WTC11 (cell line): Measurements from ENCODE around the gene FAXDC2. TPM values are rescaled to one million over a fixed set of nuclear protein-coding genes. Genes with fewer than 3 reads are reported as not detected.

Experiments
- CREM ChIP-seq: sonication (generic); formaldehyde crosslinking; IDR thresholded peaks from 2 replicates; pipeline ENCODE4 v1.8.1; 2022; ENCODE audit warnings: mild to moderate bottlenecking, missing genetic modification reagents, moderate library complexity
- ELF4 ChIP-seq: sonication (generic); formaldehyde crosslinking; IDR thresholded peaks from 2 replicates; pipeline ENCODE4 v1.8.1; 2022; ENCODE audit warnings: low read depth, mild to moderate bottlenecking, moderate library complexity, missing genetic modification reagents
- ETV6 ChIP-seq: sonication (generic); formaldehyde crosslinking; IDR thresholded peaks from 2 replicates; pipeline ENCODE4 v1.8.1; 2022; ENCODE audit warnings: mild to moderate bottlenecking, missing genetic modification reagents
- IRF2 ChIP-seq: sonication (generic); formaldehyde crosslinking; IDR thresholded peaks from 2 replicates; pipeline ENCODE4 v1.8.0; 2022; ENCODE audit warnings: low read depth, missing genetic modification reagents, borderline replicate concordance
- NFATC4 ChIP-seq: fragments of 250-450 bp; sonication (Bioruptor Pico); IDR thresholded peaks from 2 replicates; pipeline ENCODE4 v1.9.0; 2021; ENCODE audit warnings: mild to moderate bottlenecking
- OVOL2 ChIP-seq: fragments of 250-450 bp; sonication (Bioruptor Pico); IDR thresholded peaks from 2 replicates; pipeline ENCODE4 v1.9.0; 2021; ENCODE audit warnings: mild to moderate bottlenecking, borderline replicate concordance
- PRRX2 ChIP-seq: fragments of 250-450 bp; sonication (Bioruptor Pico); IDR thresholded peaks from 2 replicates; pipeline ENCODE4 v1.8.0; 2021; ENCODE audit warnings: mild to moderate bottlenecking
- RELA ChIP-seq: sonication (generic); formaldehyde crosslinking; IDR thresholded peaks from 2 replicates; pipeline ENCODE4 v1.8.1; 2022; ENCODE audit warnings: missing genetic modification reagents, mild to moderate bottlenecking, borderline replicate concordance
- SMAD3 ChIP-seq: sonication (generic); formaldehyde crosslinking; IDR thresholded peaks from 2 replicates; pipeline ENCODE4 v1.8.0; 2022; ENCODE audit warnings: missing genetic modification reagents, mild to moderate bottlenecking, borderline replicate concordance
- SP1 ChIP-seq: sonication (generic); formaldehyde crosslinking; conservative IDR thresholded peaks from 2 replicates; pipeline ENCODE4 v1.8.1; 2022; ENCODE audit warnings: missing genetic modification reagents
- ZNF121 ChIP-seq: sonication (generic); formaldehyde crosslinking; IDR thresholded peaks from 2 replicates; pipeline ENCODE4 v1.8.0; 2023; ENCODE audit warnings: missing genetic modification reagents
- ZNF138 ChIP-seq: sonication (generic); formaldehyde crosslinking; conservative IDR thresholded peaks from 2 replicates; pipeline ENCODE4 v1.8.1; 2022; ENCODE audit warnings: mild to moderate bottlenecking, moderate library complexity, missing genetic modification reagents
- ZNF232 ChIP-seq: sonication (generic); formaldehyde crosslinking; IDR thresholded peaks from 2 replicates; pipeline ENCODE4 v1.8.0; 2022; ENCODE audit warnings: mild to moderate bottlenecking, missing genetic modification reagents
- total RNA-seq: library from RNA; stranded (reverse); gene quantifications from 3 replicates; pipeline ENCODE4 v1.2.3, GENCODE V29; 2021
- TF ChIP-seq, protein P1 (sequence below): fragments of 200-600 bp; IDR thresholded peaks from 2 replicates; pipeline ENCODE4 v1.8.0; 2022; ENCODE audit warnings: antibody characterized with exemption
- TF ChIP-seq, protein P2 (sequence below): fragments of 250-450 bp; sonication (Bioruptor Pico); conservative IDR thresholded peaks from 2 replicates; pipeline ENCODE4 v1.9.0; 2021; ENCODE audit warnings: mild to moderate bottlenecking
- TF ChIP-seq, protein P3 (sequence below): sonication (generic); formaldehyde crosslinking; IDR thresholded peaks from 2 replicates; pipeline ENCODE4 v1.8.1; 2022; ENCODE audit warnings: missing genetic modification reagents, borderline replicate concordance
- TF ChIP-seq, protein P4 (sequence below): sonication (generic); formaldehyde crosslinking; IDR thresholded peaks from 2 replicates; pipeline ENCODE4 v1.8.0; 2022; ENCODE audit warnings: mild to moderate bottlenecking, missing genetic modification reagents
- TF ChIP-seq, protein P5 (sequence below): fragments of 250-450 bp; sonication (Bioruptor Pico); IDR thresholded peaks from 2 replicates; pipeline ENCODE4 v1.8.0; 2021; ENCODE audit warnings: mild to moderate bottlenecking
- TF ChIP-seq, protein P6 (sequence below): fragments of 250-450 bp; sonication (Bioruptor Pico); IDR thresholded peaks from 2 replicates; pipeline ENCODE4 v2.1.2; 2022; ENCODE audit warnings: mild to moderate bottlenecking, moderate library complexity
- TF ChIP-seq, protein P7 (sequence below): sonication (generic); formaldehyde crosslinking; IDR thresholded peaks from 2 replicates; pipeline ENCODE4 v1.8.0; 2022; ENCODE audit warnings: mild to moderate bottlenecking, missing genetic modification reagents

The FAXDC2 gene
- total RNA-seq, 1 experiment from 2014 or later: 3.9 TPM

DNA sequence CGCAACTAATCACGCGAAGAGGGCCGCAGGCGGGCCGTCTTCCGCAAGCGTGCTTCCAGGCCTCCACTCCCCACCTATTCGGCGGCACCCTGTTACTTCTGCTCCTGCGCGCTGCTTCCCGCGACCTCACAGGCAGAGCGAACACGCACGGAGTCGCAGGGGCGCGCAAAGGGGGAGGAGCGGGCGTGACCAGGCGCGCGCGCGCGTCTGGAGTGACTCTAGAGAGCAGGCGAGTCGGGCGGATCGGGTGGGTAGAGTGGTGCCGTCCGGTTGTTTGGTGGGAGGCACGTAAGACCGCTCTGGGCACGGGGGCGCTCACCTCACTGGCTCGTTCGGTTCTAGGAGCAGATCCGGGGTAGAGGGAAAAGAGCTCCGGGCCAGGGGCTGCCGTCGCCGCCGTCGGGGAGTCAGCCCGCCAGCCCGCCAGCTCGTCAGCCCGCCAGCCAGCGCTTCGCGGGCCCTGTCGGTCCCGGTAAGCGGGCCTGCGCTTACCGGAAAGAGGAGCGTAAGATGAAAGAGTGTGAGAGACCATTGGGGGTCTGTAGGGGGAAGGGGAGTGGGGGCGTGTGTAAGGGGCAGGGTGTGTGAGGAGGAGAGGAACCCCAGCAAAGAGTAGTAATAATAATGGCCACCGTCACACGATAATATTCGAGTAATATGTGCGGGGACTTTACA lies 8.0 kb upstream of the FAXDC2 start, which contains the start of gene CNOT8 (continued):
- TF ChIP-seq, protein P1, sequence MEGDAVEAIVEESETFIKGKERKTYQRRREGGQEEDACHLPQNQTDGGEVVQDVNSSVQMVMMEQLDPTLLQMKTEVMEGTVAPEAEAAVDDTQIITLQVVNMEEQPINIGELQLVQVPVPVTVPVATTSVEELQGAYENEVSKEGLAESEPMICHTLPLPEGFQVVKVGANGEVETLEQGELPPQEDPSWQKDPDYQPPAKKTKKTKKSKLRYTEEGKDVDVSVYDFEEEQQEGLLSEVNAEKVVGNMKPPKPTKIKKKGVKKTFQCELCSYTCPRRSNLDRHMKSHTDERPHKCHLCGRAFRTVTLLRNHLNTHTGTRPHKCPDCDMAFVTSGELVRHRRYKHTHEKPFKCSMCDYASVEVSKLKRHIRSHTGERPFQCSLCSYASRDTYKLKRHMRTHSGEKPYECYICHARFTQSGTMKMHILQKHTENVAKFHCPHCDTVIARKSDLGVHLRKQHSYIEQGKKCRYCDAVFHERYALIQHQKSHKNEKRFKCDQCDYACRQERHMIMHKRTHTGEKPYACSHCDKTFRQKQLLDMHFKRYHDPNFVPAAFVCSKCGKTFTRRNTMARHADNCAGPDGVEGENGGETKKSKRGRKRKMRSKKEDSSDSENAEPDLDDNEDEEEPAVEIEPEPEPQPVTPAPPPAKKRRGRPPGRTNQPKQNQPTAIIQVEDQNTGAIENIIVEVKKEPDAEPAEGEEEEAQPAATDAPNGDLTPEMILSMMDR: no peak
- peak; percentile 31; the same call in 1 of the 2 replicates for TF ChIP-seq SMAD3 (CRISPR knock-in tag)
- peak; percentile 35; the same call in 1 of the 2 replicates for TF ChIP-seq ZNF232 (CRISPR knock-in tag)
- TF ChIP-seq CREM: 0 out of 2 replicates have a peak, but pooled peaks have one; percentile 26
- no peak for TF ChIP-seq IRF2 (CRISPR knock-in tag)
- no peak for TF ChIP-seq ELF4 (CRISPR knock-in tag)
- TF ChIP-seq ZNF138: no peak
- TF ChIP-seq SP1 (CRISPR knock-in tag): peak; percentile 83
- TF ChIP-seq ETV6 (CRISPR knock-in tag): peak; percentile 69; the same call in 1 of the 2 replicates
- TF ChIP-seq, protein P2, sequence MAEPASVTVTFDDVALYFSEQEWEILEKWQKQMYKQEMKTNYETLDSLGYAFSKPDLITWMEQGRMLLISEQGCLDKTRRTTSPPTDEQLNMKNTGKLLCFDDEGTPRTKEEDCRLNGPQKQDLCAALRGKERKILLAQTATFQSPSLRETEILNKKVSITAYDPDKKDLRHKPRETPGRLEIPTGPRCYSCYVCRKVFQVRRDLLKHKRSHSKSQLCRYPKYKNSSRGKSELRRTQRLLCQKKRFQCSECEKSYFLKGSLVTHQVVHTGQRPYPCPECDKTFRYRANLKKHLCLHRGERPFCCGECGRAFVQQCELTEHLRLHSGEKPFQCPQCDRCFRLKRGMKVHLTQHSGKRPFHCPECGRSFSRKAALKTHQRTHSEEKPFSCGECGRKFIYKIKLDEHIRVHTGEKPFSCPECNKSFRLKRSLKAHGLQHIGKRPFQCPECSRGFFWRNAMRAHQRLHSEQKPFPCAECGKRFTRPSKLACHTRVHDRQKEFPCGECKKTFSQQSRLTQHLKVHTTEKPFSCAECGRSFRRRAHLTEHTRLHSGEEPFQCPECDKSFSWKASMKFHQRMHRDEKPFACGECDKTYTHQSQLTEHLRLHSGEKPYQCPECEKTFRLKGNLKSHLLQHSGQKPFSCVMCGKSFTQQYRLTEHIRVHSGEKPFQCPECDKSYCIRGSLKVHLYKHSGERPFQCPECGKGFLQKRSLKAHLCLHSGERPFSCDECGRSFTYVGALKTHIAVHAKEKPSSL (CRISPR knock-in tag): no peak
- TF ChIP-seq PRRX2 (CRISPR knock-in tag): no peak
- no peak for TF ChIP-seq RELA
- no peak for TF ChIP-seq OVOL2 (CRISPR knock-in tag)
- TF ChIP-seq, protein P3, sequence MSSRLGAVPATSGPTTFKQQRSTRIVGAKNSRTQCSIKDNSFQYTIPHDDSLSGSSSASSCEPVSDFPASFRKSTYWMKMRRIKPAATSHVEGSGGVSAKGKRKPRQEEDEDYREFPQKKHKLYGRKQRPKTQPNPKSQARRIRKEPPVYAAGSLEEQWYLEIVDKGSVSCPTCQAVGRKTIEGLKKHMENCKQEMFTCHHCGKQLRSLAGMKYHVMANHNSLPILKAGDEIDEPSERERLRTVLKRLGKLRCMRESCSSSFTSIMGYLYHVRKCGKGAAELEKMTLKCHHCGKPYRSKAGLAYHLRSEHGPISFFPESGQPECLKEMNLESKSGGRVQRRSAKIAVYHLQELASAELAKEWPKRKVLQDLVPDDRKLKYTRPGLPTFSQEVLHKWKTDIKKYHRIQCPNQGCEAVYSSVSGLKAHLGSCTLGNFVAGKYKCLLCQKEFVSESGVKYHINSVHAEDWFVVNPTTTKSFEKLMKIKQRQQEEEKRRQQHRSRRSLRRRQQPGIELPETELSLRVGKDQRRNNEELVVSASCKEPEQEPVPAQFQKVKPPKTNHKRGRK (CRISPR knock-in tag): no peak
- TF ChIP-seq ZNF121: no peak
- TF ChIP-seq, protein P4, sequence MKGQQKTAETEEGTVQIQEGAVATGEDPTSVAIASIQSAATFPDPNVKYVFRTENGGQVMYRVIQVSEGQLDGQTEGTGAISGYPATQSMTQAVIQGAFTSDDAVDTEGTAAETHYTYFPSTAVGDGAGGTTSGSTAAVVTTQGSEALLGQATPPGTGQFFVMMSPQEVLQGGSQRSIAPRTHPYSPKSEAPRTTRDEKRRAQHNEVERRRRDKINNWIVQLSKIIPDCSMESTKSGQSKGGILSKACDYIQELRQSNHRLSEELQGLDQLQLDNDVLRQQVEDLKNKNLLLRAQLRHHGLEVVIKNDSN (CRISPR knock-in tag): peak; percentile 59
- TF ChIP-seq, protein P5, sequence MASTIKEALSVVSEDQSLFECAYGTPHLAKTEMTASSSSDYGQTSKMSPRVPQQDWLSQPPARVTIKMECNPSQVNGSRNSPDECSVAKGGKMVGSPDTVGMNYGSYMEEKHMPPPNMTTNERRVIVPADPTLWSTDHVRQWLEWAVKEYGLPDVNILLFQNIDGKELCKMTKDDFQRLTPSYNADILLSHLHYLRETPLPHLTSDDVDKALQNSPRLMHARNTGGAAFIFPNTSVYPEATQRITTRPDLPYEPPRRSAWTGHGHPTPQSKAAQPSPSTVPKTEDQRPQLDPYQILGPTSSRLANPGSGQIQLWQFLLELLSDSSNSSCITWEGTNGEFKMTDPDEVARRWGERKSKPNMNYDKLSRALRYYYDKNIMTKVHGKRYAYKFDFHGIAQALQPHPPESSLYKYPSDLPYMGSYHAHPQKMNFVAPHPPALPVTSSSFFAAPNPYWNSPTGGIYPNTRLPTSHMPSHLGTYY (CRISPR knock-in tag): no peak
- no peak for TF ChIP-seq NFATC4 (CRISPR knock-in tag)
- TF ChIP-seq, protein P6, sequence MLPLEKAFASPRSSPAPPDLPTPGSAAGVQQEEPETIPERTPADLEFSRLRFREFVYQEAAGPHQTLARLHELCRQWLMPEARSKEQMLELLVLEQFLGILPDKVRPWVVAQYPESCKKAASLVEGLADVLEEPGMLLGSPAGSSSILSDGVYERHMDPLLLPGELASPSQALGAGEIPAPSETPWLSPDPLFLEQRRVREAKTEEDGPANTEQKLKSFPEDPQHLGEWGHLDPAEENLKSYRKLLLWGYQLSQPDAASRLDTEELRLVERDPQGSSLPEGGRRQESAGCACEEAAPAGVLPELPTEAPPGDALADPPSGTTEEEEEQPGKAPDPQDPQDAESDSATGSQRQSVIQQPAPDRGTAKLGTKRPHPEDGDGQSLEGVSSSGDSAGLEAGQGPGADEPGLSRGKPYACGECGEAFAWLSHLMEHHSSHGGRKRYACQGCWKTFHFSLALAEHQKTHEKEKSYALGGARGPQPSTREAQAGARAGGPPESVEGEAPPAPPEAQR (CRISPR knock-in tag): no peak
- TF ChIP-seq, protein P7, sequence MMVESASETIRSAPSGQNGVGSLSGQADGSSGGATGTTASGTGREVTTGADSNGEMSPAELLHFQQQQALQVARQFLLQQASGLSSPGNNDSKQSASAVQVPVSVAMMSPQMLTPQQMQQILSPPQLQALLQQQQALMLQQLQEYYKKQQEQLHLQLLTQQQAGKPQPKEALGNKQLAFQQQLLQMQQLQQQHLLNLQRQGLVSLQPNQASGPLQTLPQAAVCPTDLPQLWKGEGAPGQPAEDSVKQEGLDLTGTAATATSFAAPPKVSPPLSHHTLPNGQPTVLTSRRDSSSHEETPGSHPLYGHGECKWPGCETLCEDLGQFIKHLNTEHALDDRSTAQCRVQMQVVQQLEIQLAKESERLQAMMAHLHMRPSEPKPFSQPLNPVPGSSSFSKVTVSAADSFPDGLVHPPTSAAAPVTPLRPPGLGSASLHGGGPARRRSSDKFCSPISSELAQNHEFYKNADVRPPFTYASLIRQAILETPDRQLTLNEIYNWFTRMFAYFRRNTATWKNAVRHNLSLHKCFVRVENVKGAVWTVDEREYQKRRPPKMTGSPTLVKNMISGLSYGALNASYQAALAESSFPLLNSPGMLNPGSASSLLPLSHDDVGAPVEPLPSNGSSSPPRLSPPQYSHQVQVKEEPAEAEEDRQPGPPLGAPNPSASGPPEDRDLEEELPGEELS: peak; percentile 31; the same call in 1 of the 2 replicates
